ENCODE results near the gene SRP14. TPM values are rescaled to one million over a fixed set of nuclear protein-coding genes. Genes with fewer than 3 reads are reported as not detected.
"Not testable (repeated sequence)": the region's sequence is repeated elsewhere in the genome, so short reads cannot be mapped to it uniquely, and the experiment has no call there.

The SRP14 gene
- total RNA-seq (2014; rRNA removed; shearing (Covaris generic)): 355 and 405 TPM in 2 replicates

DNA sequence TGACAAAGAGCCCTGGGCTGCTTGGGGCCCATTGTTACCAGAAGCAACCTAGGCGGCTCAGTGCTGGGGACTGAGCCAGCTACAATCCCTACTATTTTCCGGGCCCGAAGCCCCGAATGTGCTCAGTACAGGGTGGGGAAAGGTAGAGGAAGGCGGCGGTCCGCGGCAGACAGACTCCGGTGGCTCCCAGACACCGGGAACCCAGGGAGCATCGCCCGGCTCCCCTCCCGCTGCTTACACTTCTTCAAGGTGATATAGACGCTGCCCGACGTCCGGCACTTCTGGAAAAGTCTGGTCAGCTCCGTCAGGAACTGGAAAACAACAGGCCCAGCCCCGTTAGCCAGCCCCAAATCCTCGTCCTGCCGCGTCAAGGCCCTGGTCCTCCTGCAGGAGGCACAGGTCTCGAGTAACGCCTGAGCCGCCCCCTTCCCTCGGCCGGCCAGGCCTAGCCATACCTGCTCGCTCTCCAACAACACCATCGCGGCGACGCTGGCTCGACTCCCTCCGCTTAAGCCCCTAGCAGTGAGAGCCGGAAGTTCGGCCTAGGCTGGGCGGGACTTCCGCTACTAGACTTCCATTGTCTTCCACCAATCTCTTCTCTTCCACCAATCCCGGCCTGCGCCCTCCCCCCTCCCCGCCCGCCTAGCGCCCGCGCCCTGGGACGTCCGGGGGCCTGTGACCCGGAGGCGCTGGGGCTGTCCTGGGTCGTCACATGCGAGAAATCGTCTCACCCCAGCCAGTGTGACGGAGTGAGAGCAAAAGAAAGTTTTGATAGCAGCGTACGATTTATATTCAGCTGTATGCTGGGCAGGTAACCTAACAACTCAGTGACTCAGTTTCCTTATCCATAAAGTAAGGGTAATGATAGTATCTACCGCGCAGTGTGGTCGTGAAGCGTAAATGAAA is at the start of gene SRP14:
Gene SRP14, minus strand, starts transcription at position 544 of the 906 bp plus-strand sequence. Its CDS starts 65 bp downstream, at position 479.
- Histone ChIP-seq H3K4me3 (peak within 1 kb of the TSS; percentile 71), H3K4me1 (replicated peaks) (peaks cover 10% of the 10 kb centered on the region), H3K27me3 (replicated peaks) (no peaks in the 10 kb centered on the region), H3K36me3 (peaks cover 53% of the 10 kb centered on the region), H3K27ac (peak within 1 kb of the TSS; percentile 47), H3K9me3 (replicated peaks) (no peaks in the 10 kb centered on the region)
- DNase-seq (ENCODE audit: low read depth in 1 of 2, low spot score in 2 of 2): peak; percentile 93 to 94

- no peaks in the 10 kb centered on the region for H3K27me3 ChIP-seq (replicated peaks)
- H3K4me1 ChIP-seq (replicated peaks): peaks cover 68% of the 10 kb centered on the region
- no peaks in the 10 kb centered on the region; the same call in 1 of the 2 replicates for H3K9me3 ChIP-seq (replicated peaks)
- DNase-seq (ENCODE audit: low read depth in 1 of 2, low spot score in 2 of 2): no peak
- H3K4me3 ChIP-seq: no peak overlapping the region
- no peaks in the 10 kb centered on the region; the same call in 1 of the 2 replicates for H3K36me3 ChIP-seq
- H3K27ac ChIP-seq: no peak overlapping the region; the same call in 1 of the 2 replicates
Observed at GRCh38 chr15:40087991-40088928, 49.3 kb upstream of the SRP14 start.

DNA sequence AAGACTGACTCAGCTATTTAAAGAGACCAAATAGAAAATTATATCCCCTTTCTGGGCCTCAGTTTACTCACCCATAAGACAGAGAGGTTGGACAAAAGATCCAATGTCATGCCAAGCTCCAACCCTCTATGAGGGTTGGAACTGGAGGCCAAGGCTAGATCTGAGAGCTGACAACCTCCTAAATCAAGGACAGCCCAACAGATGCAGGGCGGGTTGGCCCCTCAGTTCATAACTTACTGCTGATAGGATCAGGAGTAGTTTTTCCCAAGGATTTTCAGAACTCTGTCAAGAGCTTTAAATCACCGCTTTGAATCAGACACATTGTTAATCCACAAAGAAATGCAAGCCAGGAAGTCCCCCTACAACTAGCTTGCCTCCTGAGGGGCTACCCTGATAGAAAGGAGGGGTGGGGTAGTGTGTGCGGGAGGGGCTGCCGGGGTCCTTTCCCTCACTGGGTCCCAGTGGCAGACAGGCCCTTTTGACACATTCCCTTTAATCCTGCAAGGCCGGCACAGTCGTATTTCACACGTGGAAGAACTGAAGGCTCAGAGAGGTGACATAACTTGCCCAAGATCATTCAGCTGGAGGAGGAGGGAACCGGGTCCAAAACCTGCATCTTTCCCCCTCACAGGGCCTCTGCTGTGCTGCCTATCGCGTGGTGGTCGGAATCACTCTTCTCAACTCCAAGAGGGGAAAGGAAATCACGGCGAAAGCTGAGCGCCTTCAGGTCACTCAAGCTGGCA is 48.3 kb upstream of the SRP14 start:
- Histone ChIP-seq H3K4me3 (no peak overlapping the region), H3K36me3 (no peaks in the 10 kb centered on the region; the same call in 1 of the 2 replicates), H3K27me3 (replicated peaks) (no peaks in the 10 kb centered on the region), H3K4me1 (replicated peaks) (peaks cover 60% of the 10 kb centered on the region), H3K27ac (no peak overlapping the region), H3K9me3 (replicated peaks) (no peaks in the 10 kb centered on the region; the same call in 1 of the 2 replicates)
- no peak for DNase-seq (ENCODE audit: low read depth in 1 of 2, low spot score in 2 of 2)

- DNase-seq (ENCODE audit: low read depth in 1 of 2, low spot score in 2 of 2): peak in 1 of 2 experiments; percentile 48
Observed at GRCh38 chr15:40085266-40085665, 46.3 kb upstream of the SRP14 start.

DNA sequence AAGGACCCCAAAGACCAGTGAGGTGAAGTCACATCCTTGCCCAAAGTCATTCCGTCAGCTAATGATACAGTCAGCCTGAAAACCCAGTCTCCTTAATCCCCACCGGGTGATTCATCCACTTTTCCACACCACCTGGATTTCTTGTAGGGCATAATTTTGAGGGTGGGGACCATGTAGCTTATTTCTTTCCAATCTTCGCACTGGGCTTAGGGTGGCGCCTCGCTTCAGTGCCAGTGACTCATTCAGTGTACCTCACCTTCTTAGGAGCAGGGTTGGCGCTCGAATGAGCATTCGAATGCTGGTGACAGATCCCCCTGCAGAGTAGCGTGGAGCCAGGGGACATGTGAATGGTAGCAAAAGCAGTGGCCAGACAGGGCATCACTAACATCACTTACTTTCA is 45.7 kb upstream of the SRP14 start:
- Histone ChIP-seq H3K27ac (no peak overlapping the region), H3K4me1 (replicated peaks) (peaks cover 67% of the 10 kb centered on the region), H3K36me3 (no peaks in the 10 kb centered on the region), H3K27me3 (replicated peaks) (no peaks in the 10 kb centered on the region), H3K4me3 (no peak overlapping the region), H3K9me3 (replicated peaks) (no peaks in the 10 kb centered on the region)
- no peak for DNase-seq (ENCODE audit: low read depth in 1 of 2, low spot score in 2 of 2)

More at GRCh38 chr15:40085266-40085665, 46.3 kb upstream of the SRP14 start:
- Histone ChIP-seq H3K4me1 (replicated peaks) (peaks cover 66% of the 10 kb centered on the region), H3K4me3 (no peak overlapping the region), H3K36me3 (no peaks in the 10 kb centered on the region), H3K27ac (no peak overlapping the region; the same call in 1 of the 2 replicates), H3K27me3 (replicated peaks) (no peaks in the 10 kb centered on the region), H3K9me3 (replicated peaks) (no peaks in the 10 kb centered on the region)

GRCh38 chr15:40082195-40082883 is 43.4 kb upstream of the SRP14 start:
- H3K36me3 ChIP-seq: no peaks in the 10 kb centered on the region
- H3K4me3 ChIP-seq: no peak overlapping the region
- H3K27ac ChIP-seq: no peak overlapping the region

GRCh38 chr15:40081691-40082194 is 42.8 kb upstream of the SRP14 start:
- Histone ChIP-seq H3K36me3 (no peaks in the 10 kb centered on the region), H3K27ac (peak overlapping the region; percentile 30), H3K9me3 (replicated peaks) (no peaks in the 10 kb centered on the region), H3K4me1 (replicated peaks) (peaks cover 69% of the 10 kb centered on the region), H3K27me3 (replicated peaks) (no peaks in the 10 kb centered on the region), H3K4me3 (peak overlapping the region; percentile 12)
- DNase-seq (ENCODE audit: low read depth in 1 of 2, low spot score in 2 of 2): peak; percentile 62 to 71

More at GRCh38 chr15:40082195-40082883, 43.4 kb upstream of the SRP14 start:
- H3K9me3 ChIP-seq (replicated peaks): no peaks in the 10 kb centered on the region
- no peak for DNase-seq (ENCODE audit: low read depth in 1 of 2, low spot score in 2 of 2)
- H3K4me1 ChIP-seq (replicated peaks): peaks cover 70% of the 10 kb centered on the region
- no peaks in the 10 kb centered on the region for H3K27me3 ChIP-seq (replicated peaks)

DNA sequence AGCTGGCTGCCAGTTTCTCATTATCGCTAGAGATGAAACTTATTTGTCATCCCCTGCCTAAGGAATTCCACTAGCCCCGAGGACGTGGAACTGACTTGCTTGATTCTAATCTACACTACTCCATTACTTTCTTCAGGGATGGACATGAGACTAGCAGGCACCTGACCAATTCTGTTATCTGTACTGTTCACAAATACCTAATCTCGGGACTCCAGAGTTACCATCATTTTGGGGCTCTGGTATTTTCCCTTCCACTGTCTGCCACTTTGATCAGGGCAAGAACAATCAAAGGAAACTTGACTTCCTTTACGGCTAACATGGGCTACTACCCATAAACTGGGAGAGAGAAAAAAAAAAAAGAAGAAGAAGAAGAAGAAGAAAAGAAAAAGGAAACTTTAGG is 41.9 kb upstream of the SRP14 start:
- Histone ChIP-seq H3K4me1 (replicated peaks) (peaks cover 75% of the 10 kb centered on the region), H3K27ac (no peak overlapping the region), H3K9me3 (replicated peaks) (no peaks in the 10 kb centered on the region), H3K36me3 (no peaks in the 10 kb centered on the region), H3K4me3 (no peak overlapping the region), H3K27me3 (replicated peaks) (no peaks in the 10 kb centered on the region)
- DNase-seq (ENCODE audit: low read depth in 1 of 2, low spot score in 2 of 2): no peak

DNA sequence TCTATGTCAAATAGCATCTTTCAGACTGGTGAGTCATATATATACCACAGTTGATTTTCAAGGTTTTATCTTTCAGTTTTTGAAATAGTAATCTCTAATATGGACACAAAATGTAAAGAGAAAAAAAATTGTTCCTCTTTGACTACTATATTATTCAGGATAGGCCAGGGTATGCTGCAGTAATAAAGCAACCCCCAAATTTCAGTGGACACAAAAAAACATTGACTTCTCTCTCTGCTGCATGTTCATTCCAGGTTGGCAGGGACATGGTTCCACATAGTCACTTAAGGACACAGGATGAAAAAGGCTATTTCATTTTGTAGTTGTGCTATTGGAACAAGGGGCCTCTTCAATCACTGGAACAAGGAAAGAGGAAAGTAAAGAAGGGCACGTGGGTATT is 41.1 kb upstream of the SRP14 start:
- H3K27me3 ChIP-seq (replicated peaks): no peaks in the 10 kb centered on the region
- H3K9me3 ChIP-seq (replicated peaks): no peaks in the 10 kb centered on the region
- no peak for DNase-seq (ENCODE audit: low read depth in 1 of 2, low spot score in 2 of 2)
- no peak overlapping the region for H3K4me3 ChIP-seq
- peaks cover 77% of the 10 kb centered on the region for H3K4me1 ChIP-seq (replicated peaks)
- no peak overlapping the region for H3K27ac ChIP-seq
- H3K36me3 ChIP-seq: no peaks in the 10 kb centered on the region

DNA sequence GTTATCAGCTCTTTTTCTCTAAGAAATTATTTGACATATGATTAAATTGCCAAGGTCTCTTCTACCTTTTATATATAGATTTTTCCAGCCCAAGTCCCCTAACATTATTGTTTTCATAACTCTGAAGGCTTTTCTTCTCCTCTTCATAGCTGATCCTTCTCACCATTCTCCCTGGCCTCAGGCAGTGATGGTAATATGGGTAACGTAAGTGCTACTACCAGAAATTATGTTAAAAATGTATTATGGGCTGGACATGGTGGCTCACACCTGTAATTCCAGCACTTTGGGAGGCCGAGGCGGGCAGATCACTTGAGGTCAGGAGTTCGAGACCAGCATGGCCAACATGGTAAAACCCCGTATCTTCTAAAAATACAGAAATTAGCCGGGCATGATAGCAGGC is 40.5 kb upstream of the SRP14 start:
- H3K9me3 ChIP-seq (replicated peaks): no peaks in the 10 kb centered on the region
- no peaks in the 10 kb centered on the region for H3K27me3 ChIP-seq (replicated peaks)
- H3K27ac ChIP-seq: no peak overlapping the region
- DNase-seq (ENCODE audit: low read depth in 1 of 2, low spot score in 2 of 2): no peak
- no peaks in the 10 kb centered on the region for H3K36me3 ChIP-seq
- H3K4me3 ChIP-seq: no peak overlapping the region
- peaks cover 72% of the 10 kb centered on the region for H3K4me1 ChIP-seq (replicated peaks)

- Histone ChIP-seq H3K9me3 (replicated peaks) (no peaks in the 10 kb centered on the region), H3K27ac (peak overlapping the region; percentile 70), H3K36me3 (no peaks in the 10 kb centered on the region), H3K4me3 (no peak overlapping the region), H3K27me3 (replicated peaks) (no peaks in the 10 kb centered on the region), H3K4me1 (replicated peaks) (peaks cover 42% of the 10 kb centered on the region)
- DNase-seq (ENCODE audit: low read depth in 1 of 2, low spot score in 2 of 2): peak in 1 of 2 experiments; percentile 55
Observed at GRCh38 chr15:40075298-40076044, 36.5 kb upstream of the SRP14 start.

DNA sequence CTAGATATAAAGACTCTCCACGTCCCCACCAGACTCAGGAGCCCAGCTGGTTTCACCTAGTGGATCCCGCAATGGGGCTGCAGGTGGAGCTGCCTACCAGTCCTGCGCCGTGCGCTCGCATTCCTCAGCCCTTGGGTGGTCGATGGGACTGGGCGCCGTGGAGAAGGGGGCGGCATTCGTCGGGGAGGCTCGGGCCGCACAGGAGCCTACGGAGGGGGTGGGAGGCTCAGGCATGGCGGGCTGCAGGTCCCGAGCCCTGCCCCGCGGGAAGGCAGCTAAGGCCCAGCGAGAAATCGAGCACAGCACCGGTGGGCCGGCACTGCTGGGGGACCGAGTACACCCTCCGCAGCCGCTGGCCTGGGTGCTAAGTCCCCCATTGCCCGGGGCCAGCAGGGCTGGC is 35.7 kb upstream of the SRP14 start:
- H3K27me3 ChIP-seq (replicated peaks); H3K27ac ChIP-seq; H3K36me3 ChIP-seq; H3K9me3 ChIP-seq (replicated peaks); H3K4me3 ChIP-seq; DNase-seq (ENCODE audit: low read depth in 1 of 2, low spot score in 2 of 2): not testable (repeated sequence)
- H3K4me1 ChIP-seq (replicated peaks): peaks cover 43% of the 10 kb centered on the region

Measured in SJSA1 (cell line).